Measurements from ENCODE around the gene C11orf16. TPM values are rescaled to one million over a fixed set of nuclear protein-coding genes. Genes with fewer than 3 reads are reported as not detected.

C11orf16 gene
- total and polyA plus RNA-seq, 2 of the 4 experiments (the other 2 are of a cell fraction), result not detected

GRCh38 chr11:8914661-8915018 is 18.1 kb downstream of the C11orf16 start (continued):
- no peak for TF ChIP-seq USF2 (IDR thresholded peaks at IDR 0.05; ENCODE audit: low read depth, low read length)
- TF ChIP-seq MXI1 (IDR thresholded peaks at IDR 0.05; ENCODE audit: borderline replicate concordance, low read depth, low read length), result no peak
- TF ChIP-seq RAD21 (IDR thresholded peaks at IDR 0.05; ENCODE audit: low read length), result no peak
- TF ChIP-seq FOS (IDR thresholded peaks at IDR 0.05; ENCODE audit: low read depth, low read length), result no peak

Data from IMR-90 (cell line).